Transverse colon (tissue), 4 donors: ENCODE data around the gene C1orf21. TPM values are rescaled to one million over a fixed set of nuclear protein-coding genes. Genes with fewer than 3 reads are reported as not detected.

Source experiments
- DNase-seq: peaks from one replicate; pipeline ENCODE4 v3.0.0-alpha.2; 2019
- H3K27ac ChIP-seq, 4 donors: fragments of 200-600 bp; sonication (generic); 2 replicates each; pipeline ENCODE4 v1.5.1; 2016 to 2018; ENCODE audit warnings: inconsistent platforms in 4 of 4
- H3K27me3 ChIP-seq: fragments of 200-600 bp; sonication (generic); 2 replicates; pipeline ENCODE4 v1.5.1; 2017; ENCODE audit warnings: inconsistent platforms
- H3K36me3 ChIP-seq, 4 donors: fragments of 200-600 bp; sonication (generic); 2 replicates each; pipeline ENCODE4 v1.5.1; 2017 to 2019; ENCODE audit warnings: inconsistent platforms in 4 of 4
- H3K4me1 ChIP-seq, 4 donors: fragments of 200-600 bp; sonication (generic); 2 replicates each; pipeline ENCODE4 v1.5.1; 2017 to 2020; ENCODE audit warnings: inconsistent platforms in 4 of 4
- H3K4me3 ChIP-seq, 4 donors: fragments of 200-600 bp; sonication (generic); 1 replicate in 1 of 4; 2 replicates in 3 of 4; pipeline versions ENCODE4 v1.5.1 to v1.6.1; 2017 to 2019; ENCODE audit warnings: inconsistent platforms in 4 of 4
- H3K9me3 ChIP-seq, 2 donors: fragments of 200-600 bp; sonication (generic); 2 replicates each; pipeline ENCODE4 v1.5.1; 2017 to 2019; ENCODE audit warnings: inconsistent platforms in 2 of 2
- CTCF ChIP-seq, 5 experiments: fragments of 200-600 bp in 3 of 5; fragments of 450-650 bp in 2 of 5; sonication (generic) in 3 of 5; IDR thresholded peaks; 1 replicate in 2 of 5; 2 replicates in 3 of 5; pipeline ENCODE4 v1.5.1; 2016 to 2017; ENCODE audit warnings: antibody characterized with exemption in 5 of 5, inconsistent platforms in 3 of 5, mild to moderate bottlenecking in 2 of 5, moderate library complexity in 1 of 5
- EP300 ChIP-seq: sonication (generic); formaldehyde crosslinking; IDR thresholded peaks from one replicate; pipeline ENCODE4 v1.6.1; 2017; ENCODE audit warnings: antibody characterized with exemption, low read depth
- POLR2A ChIP-seq: fragments of 450-650 bp; IDR thresholded peaks from one replicate; pipeline ENCODE4 v1.6.1; 2016; ENCODE audit warnings: antibody characterized with exemption, mild to moderate bottlenecking, moderate library complexity
- POLR2AphosphoS5 ChIP-seq, 3 donors: sonication (generic); formaldehyde crosslinking; IDR thresholded peaks; one replicate each; pipeline ENCODE4 v1.6.1; 2016; ENCODE audit warnings: antibody characterized with exemption in 3 of 3
- WGBS, 2 donors: methylation state at CpG; one replicate each; pipeline ENCODE4 v1.1.5; 2018; ENCODE audit warnings: low coverage in 1 of 2; 5-methylcytosine and 5-hydroxymethylcytosine counted together
- in situ Hi-C, 4 donors: fragments of 200-750 bp; cut with MboI; loops; one replicate each; pipeline versions ENCODE4 v1.15.0 to v1.15.1; 2017; ENCODE audit warnings: low sequenced_read_pairs in 3 of 4, low pct_ligation_motif_present in 1 of 4, low pct_unique_long_range_greater_than_20kb in 1 of 4
- intact Hi-C: fragments of 100-400 bp; cut with DNase I; formaldehyde crosslinking; loops from one replicate; pipeline ENCODE4 v1.15.1; 2023; ENCODE audit warnings: low total_unique reads
- total RNA-seq, 4 donors: library from RNA; depleted of rRNA; stranded (reverse); fragments of >200 nt; gene quantifications; one replicate each; pipeline ENCODE4 v1.1.0, GENCODE V29; 2016

Gene C1orf21
- total RNA-seq, 4 donors from 2014 or later: 38.4 to 70.0 (median 62.4) TPM

DNA sequence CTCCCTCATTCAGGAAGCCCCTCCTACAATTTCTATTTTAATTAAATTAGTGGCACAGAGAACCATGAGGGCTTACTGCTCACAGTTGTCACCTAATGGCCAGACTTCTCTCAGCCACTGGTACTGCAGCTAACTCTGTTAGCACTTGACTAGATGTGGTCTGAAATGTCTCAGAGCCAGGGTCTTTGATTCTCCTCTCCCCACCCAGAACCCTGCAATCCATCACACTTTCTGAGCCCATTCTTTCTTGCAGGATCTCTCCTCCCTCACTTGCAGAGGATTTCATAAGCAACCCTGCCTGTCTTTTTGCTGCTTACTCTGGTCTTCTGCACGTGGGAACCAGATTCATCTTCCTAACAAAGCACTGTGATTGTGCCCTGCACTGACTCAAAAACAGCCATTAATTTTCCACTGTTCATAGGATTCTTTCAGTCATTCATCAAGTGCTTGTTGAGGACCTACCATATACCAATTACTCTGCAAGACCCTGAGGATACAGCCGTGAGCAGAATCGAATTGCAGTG lies 259.4 kb downstream of the C1orf21 start:
- intact Hi-C loops (no loop called here), in situ Hi-C loops (no loop called here)
- no peak overlapping the region for H3K4me3 ChIP-seq
- no peak for DNase-seq
- no peak overlapping the region for H3K27ac ChIP-seq
- TF ChIP-seq POLR2A (no peak), EP300 (no peak), POLR2AphosphoS5 (IDR thresholded peaks at IDR 0.05) (no peak), CTCF (IDR thresholded peaks at IDR 0.05) (no peak)
- 79 to 83% methylated on average over 3 of the region's 3 CpGs for WGBS, 2 donors
- no peaks in the 10 kb centered on the region for H3K27me3 ChIP-seq
- no peaks in the 10 kb centered on the region for H3K36me3 ChIP-seq
- H3K4me1 ChIP-seq: peaks cover 0 to 6% (median 2%) of the 10 kb centered on the region in 4 donors
- H3K9me3 ChIP-seq: no peaks in the 10 kb centered on the region

DNA sequence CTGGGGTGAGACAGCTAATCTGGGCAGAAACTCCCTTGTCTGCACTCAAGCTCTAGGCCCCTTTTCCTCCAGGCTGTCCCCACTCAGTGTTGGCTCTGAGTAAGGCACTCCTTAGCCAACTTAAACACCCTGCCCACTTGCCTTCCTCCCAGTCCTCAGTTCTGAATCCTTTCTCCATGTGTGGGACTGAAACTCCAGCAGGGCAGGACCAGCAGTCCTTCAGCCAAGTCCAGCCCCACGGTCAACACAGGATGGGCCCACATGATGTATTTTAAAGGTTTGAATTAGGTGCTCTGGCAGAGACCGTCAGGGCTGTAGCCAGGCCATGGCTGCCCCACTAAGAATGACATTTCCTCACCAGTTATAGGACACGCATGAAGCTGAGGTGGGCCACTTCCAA lies 260.0 kb downstream of the C1orf21 start:
- intact Hi-C loops (no loop called here), in situ Hi-C loops (no loop called here)
- Histone ChIP-seq H3K27me3 (no peaks in the 10 kb centered on the region), H3K4me3 (no peak overlapping the region), H3K27ac (no peak overlapping the region), H3K4me1 (peaks cover 0 to 6% (median 2%) of the 10 kb centered on the region in 4 donors), H3K9me3 (no peaks in the 10 kb centered on the region), H3K36me3 (no peaks in the 10 kb centered on the region)
- no peak for DNase-seq
- no peak for TF ChIP-seq POLR2AphosphoS5 (IDR thresholded peaks at IDR 0.05)
- TF ChIP-seq POLR2A: no peak
- no peak for TF ChIP-seq CTCF (IDR thresholded peaks at IDR 0.05)
- no peak for TF ChIP-seq EP300
- 93% methylated on average over 3 of the region's 3 CpGs; no CpG with 5 or more reads in 1 of the 2 donors for WGBS, 2 donors

- DNase-seq: no peak
- Histone ChIP-seq H3K4me3 (no peak overlapping the region), H3K27ac (no peak overlapping the region), H3K9me3 (no peaks in the 10 kb centered on the region), H3K4me1 (peaks cover 0 to 6% (median 2%) of the 10 kb centered on the region in 4 donors), H3K36me3 (no peaks in the 10 kb centered on the region), H3K27me3 (no peaks in the 10 kb centered on the region)
- TF ChIP-seq POLR2A (no peak), POLR2AphosphoS5 (IDR thresholded peaks at IDR 0.05) (no peak), CTCF (IDR thresholded peaks at IDR 0.05) (no peak), EP300 (no peak)
- 91% methylated on average over 4 of the region's 4 CpGs; no CpG with 5 or more reads in 1 of the 2 donors for WGBS, 2 donors
- in situ Hi-C loops (no loop called here), intact Hi-C loops (no loop called here)
Measured at GRCh38 chr1:184647471-184647870, 260.6 kb downstream of the C1orf21 start.

- WGBS, 2 donors: 85 to 92% methylated on average over 1 to 4 of the region's 4 CpGs
- in situ Hi-C loops: no loop called here
- Histone ChIP-seq H3K27ac (no peak overlapping the region), H3K4me3 (no peak overlapping the region), H3K9me3 (no peaks in the 10 kb centered on the region), H3K36me3 (no peaks in the 10 kb centered on the region), H3K4me1 (peaks cover 0 to 6% (median 2%) of the 10 kb centered on the region in 4 donors), H3K27me3 (no peaks in the 10 kb centered on the region)
- no peak for TF ChIP-seq EP300
- no peak for TF ChIP-seq POLR2A
- TF ChIP-seq POLR2AphosphoS5 (IDR thresholded peaks at IDR 0.05): no peak
- no peak for TF ChIP-seq CTCF (IDR thresholded peaks at IDR 0.05)
- no peak for DNase-seq
- intact Hi-C loops: no loop called here
Measured at GRCh38 chr1:184648160-184648855, 261.5 kb downstream of the C1orf21 start.
